ENCODE measurements around the gene CLDN25.

CLDN25 gene

DNA sequence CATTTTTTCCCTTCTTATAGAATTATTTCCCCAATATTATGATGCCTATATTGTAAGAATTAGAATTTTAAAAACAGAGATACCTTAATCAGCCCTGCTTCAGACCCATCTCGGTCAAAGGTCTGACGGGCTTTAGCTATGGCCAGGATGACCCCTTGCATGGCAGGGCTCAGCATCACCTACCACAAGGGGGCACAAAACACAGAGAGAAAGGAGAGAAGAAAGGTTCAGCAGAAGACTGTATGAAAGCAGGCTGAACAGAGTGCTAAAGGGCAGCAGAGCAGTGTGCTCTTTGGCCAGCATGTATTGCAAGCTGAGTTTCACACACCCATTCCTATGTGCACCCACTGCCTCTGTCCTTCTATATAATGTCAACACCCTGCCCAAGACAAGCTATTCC is 26.8 kb downstream of the CLDN25 start:
- H3K27ac ChIP-seq (replicated peaks): no peak overlapping the region
- no peak overlapping the region for H3K4me3 ChIP-seq (replicated peaks; ENCODE audit: insufficient read depth, low read length)
- TF ChIP-seq, protein P1, sequence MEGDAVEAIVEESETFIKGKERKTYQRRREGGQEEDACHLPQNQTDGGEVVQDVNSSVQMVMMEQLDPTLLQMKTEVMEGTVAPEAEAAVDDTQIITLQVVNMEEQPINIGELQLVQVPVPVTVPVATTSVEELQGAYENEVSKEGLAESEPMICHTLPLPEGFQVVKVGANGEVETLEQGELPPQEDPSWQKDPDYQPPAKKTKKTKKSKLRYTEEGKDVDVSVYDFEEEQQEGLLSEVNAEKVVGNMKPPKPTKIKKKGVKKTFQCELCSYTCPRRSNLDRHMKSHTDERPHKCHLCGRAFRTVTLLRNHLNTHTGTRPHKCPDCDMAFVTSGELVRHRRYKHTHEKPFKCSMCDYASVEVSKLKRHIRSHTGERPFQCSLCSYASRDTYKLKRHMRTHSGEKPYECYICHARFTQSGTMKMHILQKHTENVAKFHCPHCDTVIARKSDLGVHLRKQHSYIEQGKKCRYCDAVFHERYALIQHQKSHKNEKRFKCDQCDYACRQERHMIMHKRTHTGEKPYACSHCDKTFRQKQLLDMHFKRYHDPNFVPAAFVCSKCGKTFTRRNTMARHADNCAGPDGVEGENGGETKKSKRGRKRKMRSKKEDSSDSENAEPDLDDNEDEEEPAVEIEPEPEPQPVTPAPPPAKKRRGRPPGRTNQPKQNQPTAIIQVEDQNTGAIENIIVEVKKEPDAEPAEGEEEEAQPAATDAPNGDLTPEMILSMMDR (IDR thresholded peaks at IDR 0.05; ENCODE audit: insufficient read depth, low read length): peak; percentile 34
- no peak for TF ChIP-seq POLR2AphosphoS5 (IDR thresholded peaks at IDR 0.05; ENCODE audit: low read depth)
- H3K27me3 ChIP-seq (ENCODE audit: insufficient read depth, poor library complexity, severe bottlenecking): no peaks in the 10 kb centered on the region
- DNase-seq (ENCODE audit: low read depth in 1 of 2, low spot score in 1 of 2): peak in 1 of 2 experiments; percentile 29

DNA sequence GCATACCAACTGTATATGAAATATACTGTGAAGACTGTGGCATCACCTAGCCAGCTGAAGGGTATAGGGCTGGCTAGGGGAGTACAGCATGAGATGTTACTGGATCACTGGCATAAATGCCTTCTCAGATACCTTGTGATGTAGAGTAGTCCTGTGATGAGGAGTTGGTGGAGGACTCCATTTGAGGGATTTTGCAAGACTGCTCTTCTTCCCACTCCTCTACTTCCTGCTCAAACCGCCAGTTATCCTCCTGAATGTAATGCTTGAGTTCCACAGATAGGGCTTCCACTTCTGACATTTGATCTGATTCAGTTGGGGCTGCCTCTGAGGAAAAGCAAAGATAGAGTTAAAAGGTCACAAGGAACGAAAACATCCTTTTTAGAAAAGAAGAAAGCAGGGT is 29.3 kb downstream of the CLDN25 start:
- no peak overlapping the region for H3K4me3 ChIP-seq (replicated peaks; ENCODE audit: insufficient read depth, low read length)
- no peak for DNase-seq (ENCODE audit: low read depth in 1 of 2, low spot score in 1 of 2)
- no peak overlapping the region for H3K27ac ChIP-seq (replicated peaks)
- H3K27me3 ChIP-seq (ENCODE audit: insufficient read depth, poor library complexity, severe bottlenecking): no peaks in the 10 kb centered on the region
- TF ChIP-seq POLR2AphosphoS5 (IDR thresholded peaks at IDR 0.05; ENCODE audit: low read depth) (no peak), GABPA (IDR thresholded peaks at IDR 0.05; ENCODE audit: low read depth) (no peak), SPI1 (IDR thresholded peaks at IDR 0.05; ENCODE audit: borderline replicate concordance, low read depth) (no peak)
- TF ChIP-seq, protein P2, sequence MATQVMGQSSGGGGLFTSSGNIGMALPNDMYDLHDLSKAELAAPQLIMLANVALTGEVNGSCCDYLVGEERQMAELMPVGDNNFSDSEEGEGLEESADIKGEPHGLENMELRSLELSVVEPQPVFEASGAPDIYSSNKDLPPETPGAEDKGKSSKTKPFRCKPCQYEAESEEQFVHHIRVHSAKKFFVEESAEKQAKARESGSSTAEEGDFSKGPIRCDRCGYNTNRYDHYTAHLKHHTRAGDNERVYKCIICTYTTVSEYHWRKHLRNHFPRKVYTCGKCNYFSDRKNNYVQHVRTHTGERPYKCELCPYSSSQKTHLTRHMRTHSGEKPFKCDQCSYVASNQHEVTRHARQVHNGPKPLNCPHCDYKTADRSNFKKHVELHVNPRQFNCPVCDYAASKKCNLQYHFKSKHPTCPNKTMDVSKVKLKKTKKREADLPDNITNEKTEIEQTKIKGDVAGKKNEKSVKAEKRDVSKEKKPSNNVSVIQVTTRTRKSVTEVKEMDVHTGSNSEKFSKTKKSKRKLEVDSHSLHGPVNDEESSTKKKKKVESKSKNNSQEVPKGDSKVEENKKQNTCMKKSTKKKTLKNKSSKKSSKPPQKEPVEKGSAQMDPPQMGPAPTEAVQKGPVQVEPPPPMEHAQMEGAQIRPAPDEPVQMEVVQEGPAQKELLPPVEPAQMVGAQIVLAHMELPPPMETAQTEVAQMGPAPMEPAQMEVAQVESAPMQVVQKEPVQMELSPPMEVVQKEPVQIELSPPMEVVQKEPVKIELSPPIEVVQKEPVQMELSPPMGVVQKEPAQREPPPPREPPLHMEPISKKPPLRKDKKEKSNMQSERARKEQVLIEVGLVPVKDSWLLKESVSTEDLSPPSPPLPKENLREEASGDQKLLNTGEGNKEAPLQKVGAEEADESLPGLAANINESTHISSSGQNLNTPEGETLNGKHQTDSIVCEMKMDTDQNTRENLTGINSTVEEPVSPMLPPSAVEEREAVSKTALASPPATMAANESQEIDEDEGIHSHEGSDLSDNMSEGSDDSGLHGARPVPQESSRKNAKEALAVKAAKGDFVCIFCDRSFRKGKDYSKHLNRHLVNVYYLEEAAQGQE (IDR thresholded peaks at IDR 0.05; ENCODE audit: insufficient replicate concordance, low read depth): no peak
- TF ChIP-seq, protein P1 (IDR thresholded peaks at IDR 0.05; ENCODE audit: insufficient read depth, low read length): no peak

DNA sequence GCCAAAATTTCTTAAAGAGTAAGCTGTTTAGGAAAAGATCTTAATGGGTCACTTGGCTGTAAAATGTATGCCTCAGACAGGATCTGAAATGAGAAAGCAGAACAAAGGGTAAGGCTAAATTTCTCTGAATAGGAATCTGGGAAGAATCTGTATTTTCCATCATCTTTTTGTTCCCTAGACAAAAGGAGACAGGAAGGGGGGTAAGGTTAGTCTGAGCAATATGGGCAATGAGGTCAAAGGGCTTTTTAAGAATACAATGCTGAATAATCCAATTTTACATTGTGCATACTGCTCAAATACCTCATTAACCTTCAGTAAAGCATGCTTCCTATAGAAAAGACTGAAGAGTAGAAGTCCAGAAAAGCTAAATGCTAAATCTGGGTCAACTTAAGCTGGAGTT is 34.6 kb downstream of the CLDN25 start:
- no peak overlapping the region for H3K4me3 ChIP-seq (replicated peaks; ENCODE audit: insufficient read depth, low read length)
- TF ChIP-seq GABPA (IDR thresholded peaks at IDR 0.05; ENCODE audit: low read depth) (no peak), SPI1 (IDR thresholded peaks at IDR 0.05; ENCODE audit: borderline replicate concordance, low read depth) (no peak), POLR2AphosphoS5 (IDR thresholded peaks at IDR 0.05; ENCODE audit: low read depth) (no peak)
- TF ChIP-seq, protein P2 (IDR thresholded peaks at IDR 0.05; ENCODE audit: insufficient replicate concordance, low read depth): no peak
- TF ChIP-seq, protein P1 (IDR thresholded peaks at IDR 0.05; ENCODE audit: insufficient read depth, low read length): no peak
- DNase-seq (ENCODE audit: low read depth in 1 of 2, low spot score in 1 of 2): no peak
- H3K27ac ChIP-seq (replicated peaks): no peak overlapping the region
- no peaks in the 10 kb centered on the region for H3K27me3 ChIP-seq (ENCODE audit: insufficient read depth, poor library complexity, severe bottlenecking)

DNA sequence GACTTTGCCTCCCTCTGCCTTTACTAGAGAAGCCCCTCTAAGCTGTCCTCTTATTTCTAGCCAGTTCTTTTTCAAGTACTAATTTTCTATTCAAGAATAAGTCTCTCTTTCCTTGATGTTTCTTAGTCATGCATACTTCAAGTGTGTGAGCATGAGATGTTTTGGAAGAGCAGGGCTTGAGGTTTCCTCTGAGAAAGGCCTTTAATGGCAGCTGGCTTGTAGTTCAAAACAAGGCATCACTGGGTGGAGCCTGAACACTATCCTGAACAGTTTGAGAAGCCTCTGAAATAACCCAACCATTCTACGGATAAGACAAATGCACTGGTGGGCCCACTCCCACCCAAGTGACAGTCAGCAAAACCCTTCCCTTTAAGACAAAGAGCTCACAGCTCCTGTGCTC is 37.6 kb downstream of the CLDN25 start:
- H3K27ac ChIP-seq (replicated peaks): no peak overlapping the region
- no peaks in the 10 kb centered on the region for H3K27me3 ChIP-seq (ENCODE audit: insufficient read depth, poor library complexity, severe bottlenecking)
- TF ChIP-seq, protein P2 (IDR thresholded peaks at IDR 0.05; ENCODE audit: insufficient replicate concordance, low read depth): no peak
- TF ChIP-seq GABPA (IDR thresholded peaks at IDR 0.05; ENCODE audit: low read depth): no peak
- TF ChIP-seq SPI1 (IDR thresholded peaks at IDR 0.05; ENCODE audit: borderline replicate concordance, low read depth): no peak
- TF ChIP-seq POLR2AphosphoS5 (IDR thresholded peaks at IDR 0.05; ENCODE audit: low read depth): no peak
- TF ChIP-seq, protein P1 (IDR thresholded peaks at IDR 0.05; ENCODE audit: insufficient read depth, low read length): no peak
- no peak for DNase-seq (ENCODE audit: low read depth in 1 of 2, low spot score in 1 of 2)
- no peak overlapping the region for H3K4me3 ChIP-seq (replicated peaks; ENCODE audit: insufficient read depth, low read length)

All from HL-60 (cell line).